Astrocyte of the cerebellum (primary cell): Measurements from ENCODE around the gene ZBBX.
A peak's percentile ranks its signal among the peaks of the same experiment; 100 is the strongest.
"Not testable (repeated sequence)": the region's sequence is repeated elsewhere in the genome, so short reads cannot be mapped to it uniquely, and the experiment has no call there.

Experiments
- DNase-seq: peaks from one replicate; pipeline ENCODE4 v3.0.0-alpha.2; 2011; ENCODE audit warnings: low read depth
- H3K4me3 ChIP-seq: 2 replicates; pipeline ENCODE4 v1.5.1; 2011; ENCODE audit warnings: mild to moderate bottlenecking, low read depth, low read length, moderate library complexity
- CTCF ChIP-seq: IDR thresholded peaks from 2 replicates; pipeline ENCODE4 v1.5.1; 2012; ENCODE audit warnings: low read length, low read depth, moderate library complexity, mild to moderate bottlenecking; ENCODE audit errors: missing control alignments
- in situ Hi-C: cut with HindIII; loops from 2 replicates; pipeline ENCODE4 v1.10.0; 2017; ENCODE audit warnings: low sequenced_read_pairs

The ZBBX gene

GRCh38 chr3:167380004-167380689 is at the start of gene ZBBX:
Gene ZBBX, minus strand, starts transcription at chr3:167380297. Its CDS starts 7,396 bp downstream, at chr3:167372901.
- peak within 1 kb of the TSS; percentile 52 for H3K4me3 ChIP-seq
- in situ Hi-C loops: no loop called here
- TF ChIP-seq CTCF: peak; percentile 99
- DNase-seq: peak; percentile 60

- DNase-seq, H3K4me3 ChIP-seq, in situ Hi-C loops: not testable (repeated sequence)
Observed at GRCh38 chr3:167426962-167427361, 46.9 kb upstream of the ZBBX start.

- DNase-seq, H3K4me3 ChIP-seq, in situ Hi-C loops: not testable (repeated sequence)
Observed at GRCh38 chr3:167422396-167422795, 42.3 kb upstream of the ZBBX start.

- TF ChIP-seq CTCF: no peak
- in situ Hi-C loops: no loop called here
- no peak for DNase-seq
- no peak overlapping the region for H3K4me3 ChIP-seq
Observed at GRCh38 chr3:167409611-167410010, 29.5 kb upstream of the ZBBX start.

- in situ Hi-C loops: no loop called here
- peak; percentile 79 for DNase-seq
- H3K4me3 ChIP-seq: no peak overlapping the region
- TF ChIP-seq CTCF: peak; percentile 76
Observed at GRCh38 chr3:167406876-167407492, 26.9 kb upstream of the ZBBX start.

GRCh38 chr3:167397826-167398225 is 17.7 kb upstream of the ZBBX start:
- H3K4me3 ChIP-seq: no peak overlapping the region
- in situ Hi-C loops: no loop called here
- DNase-seq: no peak
- TF ChIP-seq CTCF: no peak

- no peak overlapping the region for H3K4me3 ChIP-seq
- no peak for DNase-seq
- TF ChIP-seq CTCF: no peak
- in situ Hi-C loops: no loop called here
Observed at GRCh38 chr3:167396075-167396474, 16.0 kb upstream of the ZBBX start.
